Endothelial cell of umbilical vein (primary cell): ENCODE data around the gene INPP5J. TPM values are rescaled to one million over a fixed set of nuclear protein-coding genes. Genes with fewer than 3 reads are reported as not detected.

Experiments
- BruUV-seq: library from RNA; stranded (reverse); fragments of 400-500 nt; replicated peaks from 2 replicates; lab custom pipeline; 2021; lab: Mats Ljungman, UMichigan
- CTCF ChIA-PET: fragments of 300-600, 350-600 bp; sonication (Branson Sonifier 250); formaldehyde crosslinking; loops from one replicate; lab custom pipeline; 2021; ENCODE audit warnings: antibody characterized with exemption, inconsistent platforms; lab: Charles Lee
- POLR2A ChIA-PET: fragments of 300-600, 350-600 bp; sonication (Branson Sonifier 250); formaldehyde crosslinking; loops from one replicate; lab custom pipeline; 2021; ENCODE audit warnings: antibody characterized with exemption, inconsistent platforms; lab: Charles Lee
- DNase-seq: peaks from one replicate; pipeline ENCODE4 v3.0.0-alpha.2; 2011; ENCODE audit warnings: low read depth, low spot score
- FAIRE-seq: peaks from 2 replicates; lab custom pipeline; 2011; peaks lifted over from hg19 to GRCh38; lab: Jason Lieb, UNC
- H2AFZ ChIP-seq: 2 replicates; pipeline ENCODE4 v1.6.0; 2012; ENCODE audit warnings: low read depth, low read length, control low read depth, inconsistent platforms
- H3K27ac ChIP-seq: 2 replicates; pipeline ENCODE4 v1.5.1; 2011; ENCODE audit warnings: low read depth, mild to moderate bottlenecking, control low read depth, low read length, moderate library complexity; ENCODE audit not compliant: insufficient read depth
- H3K27me3 ChIP-seq, 2 experiments: 2 replicates each; pipeline versions ENCODE4 v1.6.0 to v1.6.1; 2011; ENCODE audit warnings: low read length in 2 of 2, mixed read lengths in 1 of 2; ENCODE audit not compliant: control insufficient read depth in 2 of 2, insufficient read depth in 2 of 2
- H3K36me3 ChIP-seq, 2 experiments: 2 replicates in 1 of 2; 3 replicates in 1 of 2; pipeline ENCODE4 v1.5.1; 2011; ENCODE audit warnings: low read length in 2 of 2, mild to moderate bottlenecking in 1 of 2, moderate library complexity in 1 of 2; ENCODE audit not compliant: control insufficient read depth in 2 of 2, insufficient read depth in 2 of 2; ENCODE audit errors: extremely low read depth in 1 of 2
- H3K4me1 ChIP-seq: 3 replicates; pipeline ENCODE4 v1.5.1; 2011; ENCODE audit warnings: mild to moderate bottlenecking, low read length; ENCODE audit not compliant: control insufficient read depth, insufficient read depth; ENCODE audit errors: extremely low read depth
- H3K4me2 ChIP-seq: 2 replicates; pipeline ENCODE4 v1.6.1; 2011; ENCODE audit warnings: low read length, control low read depth, mixed read lengths; ENCODE audit not compliant: insufficient read depth
- H3K4me3 ChIP-seq, 3 experiments: fragments of 200-600 bp in 1 of 3; sonication (generic), shearing (Covaris generic) in 1 of 3; replicated peaks in 1 of 3; 2 replicates each; pipeline ENCODE4 v1.5.1; 2011 to 2016; ENCODE audit warnings: control low read depth in 3 of 3, low read length in 3 of 3, mild to moderate bottlenecking in 2 of 3, inconsistent platforms in 1 of 3, low read depth in 1 of 3, moderate library complexity in 1 of 3; ENCODE audit not compliant: insufficient read depth in 1 of 3
- H3K79me2 ChIP-seq: 2 replicates; pipeline ENCODE4 v1.6.0; 2012; ENCODE audit warnings: low read length, inconsistent platforms; ENCODE audit not compliant: control insufficient read depth, insufficient read depth
- H3K9ac ChIP-seq: replicated peaks from 2 replicates; pipeline ENCODE3; 2011; ENCODE audit warnings: low read length, control low read depth; ENCODE audit not compliant: insufficient read depth; ENCODE audit errors: extremely low read depth
- H3K9me1 ChIP-seq: replicated peaks from 3 replicates; pipeline ENCODE4 v1.6.0; 2011; ENCODE audit warnings: mild to moderate bottlenecking, low read length; ENCODE audit not compliant: control insufficient read depth, insufficient read depth; ENCODE audit errors: extremely low read depth
- H3K9me3 ChIP-seq: replicated peaks from 2 replicates; pipeline ENCODE4 v1.5.1; 2012; ENCODE audit warnings: low read length, inconsistent platforms; ENCODE audit not compliant: control insufficient read depth, insufficient read depth
- H4K20me1 ChIP-seq: replicated peaks from 2 replicates; pipeline ENCODE3; 2011; ENCODE audit warnings: mild to moderate bottlenecking, low read length; ENCODE audit not compliant: control insufficient read depth, insufficient read depth; ENCODE audit errors: extremely low read depth
- CTCF ChIP-seq, 2 donors: IDR thresholded peaks; 1 replicate in 1 of 2; 2 replicates in 1 of 2; pipeline ENCODE4 v1.5.1; 2011; ENCODE audit warnings: low read length in 2 of 2, mild to moderate bottlenecking in 2 of 2, moderate library complexity in 2 of 2, control low read depth in 1 of 2, inconsistent platforms in 1 of 2, low read depth in 1 of 2; ENCODE audit not compliant: insufficient read depth in 1 of 2; ENCODE audit errors: extremely low read depth in 1 of 2
- EZH2 ChIP-seq: IDR thresholded peaks from 2 replicates; pipeline ENCODE4 v1.6.1; 2012; ENCODE audit warnings: borderline replicate concordance, low read depth, mild to moderate bottlenecking, moderate library complexity, low read length, inconsistent platforms; ENCODE audit not compliant: severe bottlenecking
- FOS ChIP-seq: IDR thresholded peaks from 2 replicates; pipeline ENCODE4 v1.6.1; 2011; ENCODE audit warnings: mild to moderate bottlenecking, low read length, moderate library complexity, borderline replicate concordance; ENCODE audit not compliant: insufficient read depth
- GATA2 ChIP-seq: IDR thresholded peaks from 2 replicates; pipeline ENCODE4 v1.7.0; 2011; ENCODE audit warnings: low read depth, mild to moderate bottlenecking, moderate library complexity, mixed read lengths, low read length; ENCODE audit not compliant: insufficient read length, insufficient read depth
- JUN ChIP-seq: IDR thresholded peaks from 2 replicates; pipeline ENCODE4 v1.6.1; 2011; ENCODE audit warnings: borderline replicate concordance, low read depth; ENCODE audit not compliant: insufficient read length, insufficient read depth
- MAX ChIP-seq: IDR thresholded peaks from 2 replicates; pipeline ENCODE4 v1.6.1; 2011; ENCODE audit not compliant: insufficient read depth, insufficient read length
- MYC ChIP-seq: IDR thresholded peaks from one replicate; pipeline ENCODE4 v1.6.1; 2011; ENCODE audit warnings: mild to moderate bottlenecking, low read depth, low read length
- POLR2A ChIP-seq: IDR thresholded peaks from 2 replicates; pipeline ENCODE4 v1.6.1; 2012; ENCODE audit warnings: low read depth, mild to moderate bottlenecking, control low read depth, low read length
- POLR2AphosphoS5 ChIP-seq: IDR thresholded peaks from 2 replicates; pipeline ENCODE4 v1.6.1; 2012; ENCODE audit warnings: low read depth, mild to moderate bottlenecking, control low read depth, low read length, moderate library complexity; ENCODE audit not compliant: insufficient read depth
- dilution Hi-C: fragments of 300-500 bp; cut with MboI; formaldehyde crosslinking; loops from one replicate; pipeline ENCODE4 v1.15.0; 2019; ENCODE audit warnings: low sequenced_read_pairs; ENCODE audit not compliant: extremely low pct_ligation_motif_present
- intact Hi-C: fragments of 100-400 bp; cut with micrococcal nuclease; formaldehyde crosslinking; loops from one replicate; pipeline ENCODE4 v1.10.0; 2022
- polyA plus RNA-seq, 4 experiments: library from polyadenylated mRNA; depleted of rRNA in 3 of 4; stranded (reverse) in 3 of 4; unstranded in 1 of 4; fragments of >200 nt; gene quantifications; 2 replicates each; pipeline versions ENCODE4 v1.2.1 to v1.2.3, GENCODE V29; 2011 to 2012; ENCODE audit warnings: missing spikeins in 1 of 4
- total RNA-seq: library from RNA; stranded (reverse); gene quantifications from 2 replicates; pipeline ENCODE4 v1.2.3, GENCODE V29; 2021

The INPP5J gene
- total and polyA plus RNA-seq, 2 donors (not counting 3 experiments of a cell fraction or from before 2014, with no cell fraction given): 0.43 to 0.49 TPM

GRCh38 chr22:31088233-31088986, 34.4 kb upstream of the INPP5J start:
- Histone ChIP-seq H3K36me3 (peaks cover 27 to 56% of the 10 kb centered on the region in 2 experiments), H3K9ac (no peak overlapping the region), H3K27me3 (no peaks in the 10 kb centered on the region), H3K4me1 (peaks cover 15% of the 10 kb centered on the region), H2AFZ (no peak overlapping the region), H3K79me2 (peaks cover 59% of the 10 kb centered on the region), H3K9me3 (no peaks in the 10 kb centered on the region), H4K20me1 (no peaks in the 10 kb centered on the region), H3K4me3 (no peak overlapping the region), H3K4me2 (no peak overlapping the region), H3K9me1 (no peaks in the 10 kb centered on the region), H3K27ac (no peak overlapping the region)
- FAIRE-seq (no peak), DNase-seq (no peak)
- dilution Hi-C loops: no loop called here
- no TSS peak for BruUV-seq
- ChIA-PET POLR2A (no interaction called here), CTCF (interaction anchor here (0.6 to 2.5 kb wide), 8 partner anchors 16 to 184 kb away, joined by 3 to 11 read pairs (median 6); partner anchors contain the start of gene SELENOM)
- TF ChIP-seq FOS (no peak), GATA2 (no peak), POLR2A (no peak), EZH2 (no peak), POLR2AphosphoS5 (no peak), CTCF (IDR thresholded peaks at IDR 0.05; ENCODE audit: extremely low read depth in 1 of 2, insufficient read depth in 1 of 2, low read depth in 1 of 2, low read length in 2 of 2) (no peak), JUN (no peak), MAX (no peak), MYC (no peak)
- intact Hi-C loops: no loop called here
